Measurements from ENCODE around the gene MED16.

Gene MED16

DNA sequence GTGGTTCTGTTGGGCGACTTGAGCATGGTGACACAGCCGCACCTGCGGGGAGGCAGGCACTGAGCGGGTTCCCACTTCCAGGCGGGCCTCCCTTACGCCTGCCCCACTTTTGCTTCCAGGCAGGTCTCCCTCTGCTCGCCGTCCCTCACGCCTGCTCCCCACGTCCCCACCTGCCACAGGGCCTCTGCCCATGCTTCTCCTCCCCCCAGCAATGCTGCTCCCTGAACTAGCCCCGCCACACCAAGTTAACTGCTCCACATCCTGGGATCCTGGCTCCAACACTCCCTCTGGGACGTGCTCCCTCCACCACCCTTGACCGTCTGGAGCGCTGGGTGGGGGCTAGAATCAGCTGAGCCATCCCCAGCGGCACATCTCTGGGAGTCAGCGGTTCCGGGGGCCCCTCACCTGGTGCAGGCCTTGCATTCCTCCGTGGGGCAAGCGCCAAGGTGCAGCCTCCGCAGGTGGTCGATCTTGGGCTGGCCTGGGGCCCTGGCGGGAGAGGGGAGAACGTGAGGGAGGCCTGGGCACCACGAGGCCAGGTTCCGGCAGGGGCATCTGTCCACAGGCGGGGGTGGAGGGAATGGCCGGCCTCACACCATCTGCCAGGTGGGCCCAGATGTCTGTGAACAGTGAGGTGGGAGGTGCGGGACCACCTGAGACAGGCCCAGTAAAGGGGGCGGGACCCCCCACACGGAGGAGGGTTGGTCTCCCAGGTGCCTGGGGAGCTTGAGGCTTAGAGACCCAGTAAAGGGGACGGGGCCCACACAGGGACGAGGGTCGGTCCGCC is 24.3 kb downstream of the MED16 start:
- no peak overlapping the region for H3K4me3 ChIP-seq (ENCODE audit: low read depth, low read length)
- TF ChIP-seq, protein P1, sequence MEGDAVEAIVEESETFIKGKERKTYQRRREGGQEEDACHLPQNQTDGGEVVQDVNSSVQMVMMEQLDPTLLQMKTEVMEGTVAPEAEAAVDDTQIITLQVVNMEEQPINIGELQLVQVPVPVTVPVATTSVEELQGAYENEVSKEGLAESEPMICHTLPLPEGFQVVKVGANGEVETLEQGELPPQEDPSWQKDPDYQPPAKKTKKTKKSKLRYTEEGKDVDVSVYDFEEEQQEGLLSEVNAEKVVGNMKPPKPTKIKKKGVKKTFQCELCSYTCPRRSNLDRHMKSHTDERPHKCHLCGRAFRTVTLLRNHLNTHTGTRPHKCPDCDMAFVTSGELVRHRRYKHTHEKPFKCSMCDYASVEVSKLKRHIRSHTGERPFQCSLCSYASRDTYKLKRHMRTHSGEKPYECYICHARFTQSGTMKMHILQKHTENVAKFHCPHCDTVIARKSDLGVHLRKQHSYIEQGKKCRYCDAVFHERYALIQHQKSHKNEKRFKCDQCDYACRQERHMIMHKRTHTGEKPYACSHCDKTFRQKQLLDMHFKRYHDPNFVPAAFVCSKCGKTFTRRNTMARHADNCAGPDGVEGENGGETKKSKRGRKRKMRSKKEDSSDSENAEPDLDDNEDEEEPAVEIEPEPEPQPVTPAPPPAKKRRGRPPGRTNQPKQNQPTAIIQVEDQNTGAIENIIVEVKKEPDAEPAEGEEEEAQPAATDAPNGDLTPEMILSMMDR (IDR thresholded peaks at IDR 0.05; ENCODE audit: low read depth, low read length, missing control alignments), result no peak
- no peak for DNase-seq (ENCODE audit: low read depth)

DNA sequence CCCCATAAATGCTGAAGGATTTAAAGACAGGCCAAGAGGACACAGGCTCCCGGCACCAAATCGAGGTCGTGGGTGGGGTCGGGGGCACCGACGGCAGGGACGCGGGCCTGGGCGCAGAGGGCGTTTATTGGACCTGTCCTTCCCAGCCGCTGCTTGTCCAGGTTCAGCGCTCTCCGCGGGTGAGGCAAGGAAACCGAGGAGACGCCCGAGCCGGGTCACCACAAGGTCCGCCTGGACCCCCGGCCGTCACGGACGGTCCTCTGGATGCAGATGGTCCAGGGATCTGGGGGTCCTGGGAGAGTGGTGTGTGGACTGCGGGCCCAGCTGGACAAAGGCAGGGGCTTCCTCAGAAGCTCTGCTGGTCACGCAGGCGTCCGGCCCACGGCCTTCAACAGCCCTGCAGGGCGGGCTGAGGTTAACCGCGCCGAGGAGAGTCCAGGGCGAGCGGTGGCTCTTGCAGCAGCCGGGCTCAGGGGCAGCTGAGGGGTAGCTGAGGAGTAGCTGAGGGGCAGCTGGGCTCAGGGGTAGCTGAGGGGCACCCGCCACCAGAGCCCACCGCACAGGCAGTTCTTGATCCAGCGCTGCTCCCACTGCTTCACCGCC is 25.0 kb downstream of the MED16 start:
- no peak overlapping the region for H3K4me3 ChIP-seq (ENCODE audit: low read depth, low read length)
- DNase-seq (ENCODE audit: low read depth), result no peak
- TF ChIP-seq, protein P1 (IDR thresholded peaks at IDR 0.05; ENCODE audit: low read depth, low read length, missing control alignments), result no peak

DNA sequence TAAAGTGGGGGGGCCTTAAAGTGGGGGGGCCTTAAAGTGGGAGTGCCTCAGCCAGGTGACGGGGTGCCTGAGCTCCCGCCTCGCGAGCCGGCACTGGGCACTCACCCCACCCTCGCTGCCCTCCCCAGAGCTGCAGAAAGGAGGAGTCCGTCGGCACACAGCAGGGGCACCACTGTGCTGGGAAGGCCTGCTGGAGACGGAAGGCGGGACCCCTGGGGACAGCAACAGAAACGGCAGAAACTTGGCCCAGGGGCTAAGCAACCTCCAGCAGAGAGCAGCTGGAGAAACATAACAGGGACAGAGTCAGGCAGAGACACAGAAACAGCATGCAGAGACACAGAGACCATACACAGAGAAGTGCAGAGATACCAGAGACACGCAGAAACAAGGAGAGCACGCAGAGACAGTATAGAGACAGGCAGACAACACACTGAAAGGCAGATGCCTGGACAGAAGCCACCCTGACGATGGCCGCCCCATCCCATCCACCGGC is 25.6 kb downstream of the MED16 start:
- H3K4me3 ChIP-seq (ENCODE audit: low read depth, low read length), result no peak overlapping the region
- TF ChIP-seq, protein P1 (IDR thresholded peaks at IDR 0.05; ENCODE audit: low read depth, low read length, missing control alignments), result no peak
- DNase-seq (ENCODE audit: low read depth), result no peak

DNA sequence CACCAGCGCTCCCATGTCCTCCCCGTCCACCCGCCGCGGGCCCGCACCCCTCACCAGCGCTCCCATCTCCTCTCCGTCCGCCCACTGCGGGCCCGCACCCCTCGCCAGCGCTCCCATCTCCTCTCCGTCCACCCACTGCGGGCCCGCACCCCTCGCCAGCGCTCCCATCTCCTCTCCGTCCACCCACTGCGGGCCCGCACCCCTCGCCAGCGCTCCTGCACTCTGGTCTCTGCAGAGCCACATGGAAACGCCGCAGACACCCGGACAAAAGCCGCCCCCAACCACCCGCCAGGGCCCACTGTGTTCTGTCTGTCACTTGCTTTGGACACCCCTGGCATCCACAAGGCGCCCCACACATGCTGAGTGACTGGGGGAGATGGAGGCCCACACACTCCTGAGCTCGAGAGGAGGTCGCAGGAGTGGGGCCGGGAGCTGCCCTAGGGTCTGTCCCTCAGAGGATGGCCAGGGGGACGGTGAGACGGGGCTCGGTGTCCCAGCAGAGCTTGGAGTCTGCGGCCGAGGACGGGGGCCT is 26.2 kb downstream of the MED16 start:
- no peak overlapping the region for H3K4me3 ChIP-seq (ENCODE audit: low read depth, low read length)
- no peak for DNase-seq (ENCODE audit: low read depth)
- TF ChIP-seq, protein P1 (IDR thresholded peaks at IDR 0.05; ENCODE audit: low read depth, low read length, missing control alignments), result no peak

DNA sequence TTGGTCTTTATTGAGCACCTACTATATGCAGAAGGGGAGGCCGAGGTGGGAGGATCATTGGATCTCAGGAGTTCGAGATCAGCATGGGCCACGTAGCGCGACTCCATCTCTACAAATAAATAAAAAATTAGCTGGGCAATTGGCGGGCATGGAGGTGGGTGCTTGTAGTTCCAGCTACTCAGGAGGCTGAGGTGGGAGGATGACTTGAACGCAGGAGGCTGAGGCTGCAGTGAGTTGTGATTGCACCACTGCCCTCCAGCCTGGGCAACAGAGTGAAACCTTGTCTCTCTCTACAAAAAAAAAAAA is 29.7 kb downstream of the MED16 start:
- DNase-seq (ENCODE audit: low read depth), result no peak
- TF ChIP-seq, protein P1 (IDR thresholded peaks at IDR 0.05; ENCODE audit: low read depth, low read length, missing control alignments), result no peak

DNA sequence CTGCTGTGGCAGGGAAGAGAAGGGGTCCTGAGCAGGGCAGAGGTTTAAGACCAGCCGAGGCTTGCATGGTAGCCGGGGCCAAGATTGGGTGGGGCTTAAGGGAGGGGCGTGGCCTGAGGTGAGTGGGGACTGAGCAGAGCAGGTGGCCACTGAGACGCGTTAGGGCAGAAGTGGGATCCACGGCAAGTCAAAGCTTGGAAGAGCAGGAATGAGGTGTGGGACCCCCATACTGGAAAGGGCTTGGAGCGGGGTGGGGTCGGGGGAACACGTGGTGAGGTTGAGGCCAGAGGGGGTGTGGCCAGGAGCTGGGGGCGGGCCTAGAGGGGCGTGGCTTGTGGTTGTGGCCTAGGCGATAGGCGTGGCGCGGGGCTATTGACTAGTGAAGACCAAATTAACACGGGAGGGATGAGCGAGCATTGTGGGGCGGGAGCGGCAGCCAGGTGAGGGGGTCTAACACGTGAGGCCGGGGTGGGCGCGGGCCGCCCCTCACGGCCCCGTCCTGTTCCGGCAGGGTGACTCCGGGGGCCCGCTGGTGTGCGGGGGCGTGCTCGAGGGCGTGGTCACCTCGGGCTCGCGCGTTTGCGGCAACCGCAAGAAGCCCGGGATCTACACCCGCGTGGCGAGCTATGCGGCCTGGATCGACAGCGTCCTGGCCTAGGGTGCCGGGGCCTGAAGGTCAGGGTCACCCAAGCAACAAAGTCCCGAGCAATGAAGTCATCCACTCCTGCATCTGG is 30.2 kb downstream of the MED16 start:
- DNase-seq (ENCODE audit: low read depth), result no peak
- TF ChIP-seq, protein P1 (IDR thresholded peaks at IDR 0.05; ENCODE audit: low read depth, low read length, missing control alignments), result no peak
- H3K4me3 ChIP-seq (ENCODE audit: low read depth, low read length), result peak overlapping the region; percentile 11; the same call in 1 of the 2 replicates

More for the DNA sequence above, 29.7 kb downstream of the MED16 start:
- no peak overlapping the region for H3K4me3 ChIP-seq (ENCODE audit: low read depth, low read length)
